Thyroid gland (tissue), 4 donors: ENCODE measurements around the gene MAP2K1.

ENCODE experiments used
- CTCF ChIP-seq, 6 experiments: fragments of 200-600 bp in 3 of 6; fragments of 450-650 bp in 3 of 6; sonication (generic) in 3 of 6; IDR thresholded peaks; one replicate each; pipeline ENCODE4 v1.5.1; 2016 to 2019; ENCODE audit warnings: antibody characterized with exemption in 6 of 6, mild to moderate bottlenecking in 2 of 6, inconsistent platforms in 1 of 6, moderate library complexity in 1 of 6
- POLR2A ChIP-seq, 2 donors: fragments of 450-650 bp; IDR thresholded peaks; one replicate each; pipeline ENCODE4 v1.6.1; 2017; ENCODE audit warnings: antibody characterized with exemption in 2 of 2, mild to moderate bottlenecking in 2 of 2, moderate library complexity in 1 of 2

GRCh38 chr15:66474963-66475362, 88.3 kb downstream of the MAP2K1 start:
- TF ChIP-seq CTCF (IDR thresholded peaks at IDR 0.05): no peak
- no peak for TF ChIP-seq POLR2A (IDR thresholded peaks at IDR 0.05)
